LNCaP clone FGC (cell line): ENCODE results near the gene LRRC4C.
"Not testable (repeated sequence)": the region's sequence is repeated elsewhere in the genome, so short reads cannot be mapped to it uniquely, and the experiment has no call there.

Experiments
- DNase-seq: peaks from one replicate; pipeline ENCODE4 v3.0.0-alpha.2; 2011; ENCODE audit warnings: low read depth
- H3K4me3 ChIP-seq: 2 replicates; pipeline ENCODE4 v1.5.1; 2011; ENCODE audit warnings: mild to moderate bottlenecking, low read depth, low read length, control low read depth
- CTCF ChIP-seq: IDR thresholded peaks from 2 replicates; pipeline ENCODE4 v1.5.1; 2012; ENCODE audit warnings: mild to moderate bottlenecking; ENCODE audit not compliant: control insufficient read depth, insufficient read depth; ENCODE audit errors: extremely low read depth

Gene LRRC4C

GRCh38 chr11:40975076-40975475 is 484.4 kb downstream of the LRRC4C start:
- DNase-seq = no peak
- TF ChIP-seq CTCF = no peak
- H3K4me3 ChIP-seq = no peak overlapping the region

GRCh38 chr11:40974186-40974795 is 485.2 kb downstream of the LRRC4C start:
- H3K4me3 ChIP-seq = no peak overlapping the region
- TF ChIP-seq CTCF = no peak
- DNase-seq = no peak

DNA sequence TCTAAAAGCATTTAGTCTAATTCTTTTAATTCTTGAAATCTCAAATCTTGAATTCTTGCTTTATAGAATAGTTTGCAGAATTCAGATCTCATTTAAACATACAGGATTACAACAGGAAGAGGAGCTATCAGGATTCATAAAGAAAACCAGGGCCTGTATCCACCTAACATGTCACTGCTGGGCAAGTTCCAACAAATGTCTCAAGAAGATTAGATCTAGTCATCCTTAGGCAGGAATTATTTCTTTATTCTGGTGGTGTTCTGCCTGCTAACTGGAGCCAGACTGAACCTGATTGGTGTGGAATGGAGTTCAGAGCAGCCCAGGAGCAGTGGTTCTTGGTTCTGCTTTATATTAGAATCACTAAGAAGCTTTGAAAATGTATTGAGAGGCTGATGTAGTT is 500.7 kb downstream of the LRRC4C start:
- H3K4me3 ChIP-seq = no peak overlapping the region
- TF ChIP-seq CTCF = no peak
- no peak for DNase-seq

DNA sequence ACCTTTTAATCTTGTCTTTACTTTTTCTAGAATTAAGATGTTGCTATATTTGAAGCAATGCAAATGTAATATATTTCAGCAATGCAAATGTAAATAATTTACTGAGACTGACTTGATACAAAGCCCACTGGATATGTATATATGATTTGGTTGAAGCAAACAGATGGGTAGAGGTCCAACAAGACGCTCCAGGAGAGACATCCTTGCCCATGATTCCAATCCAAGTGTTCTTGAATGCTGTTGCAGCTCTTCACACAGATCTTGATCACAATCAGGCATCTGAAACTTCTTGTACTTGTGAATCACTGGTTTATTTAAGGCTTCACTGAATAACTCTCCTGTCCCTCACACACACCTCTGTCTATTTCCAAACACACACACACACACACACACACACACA is 507.0 kb downstream of the LRRC4C start:
- no peak for DNase-seq
- no peak overlapping the region for H3K4me3 ChIP-seq
- no peak for TF ChIP-seq CTCF

GRCh38 chr11:40938002-40938401 is 521.5 kb downstream of the LRRC4C start:
- no peak for TF ChIP-seq CTCF
- no peak for DNase-seq

DNA sequence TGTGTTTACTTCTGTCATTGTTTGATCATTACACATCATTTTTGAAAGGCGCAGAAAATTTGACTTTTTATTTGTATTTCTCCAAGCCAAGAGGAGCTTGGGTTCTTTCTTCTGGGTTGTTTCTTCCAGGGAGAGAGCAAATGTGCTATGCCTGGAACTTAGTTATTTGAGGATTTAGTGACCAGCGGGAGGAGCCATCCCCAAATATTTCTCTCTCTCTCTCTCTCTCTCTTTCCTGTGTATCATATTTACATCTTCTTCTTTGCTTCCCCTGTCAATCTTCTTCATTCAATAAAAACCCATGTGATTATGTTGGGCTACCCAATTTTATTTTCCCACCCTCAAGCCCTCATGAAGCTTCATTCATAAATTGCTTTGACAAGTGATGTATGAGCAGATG is 534.5 kb downstream of the LRRC4C start:
- TF ChIP-seq CTCF = peak; percentile 41
- no peak for DNase-seq
- no peak overlapping the region for H3K4me3 ChIP-seq

More at GRCh38 chr11:40938002-40938401, 521.5 kb downstream of the LRRC4C start:
- no peak overlapping the region for H3K4me3 ChIP-seq

GRCh38 chr11:40921246-40921645 is 538.2 kb downstream of the LRRC4C start:
- TF ChIP-seq CTCF = no peak
- H3K4me3 ChIP-seq = no peak overlapping the region
- DNase-seq = no peak

GRCh38 chr11:40910774-40911173 is 548.7 kb downstream of the LRRC4C start:
- not testable (repeated sequence) for DNase-seq, H3K4me3 ChIP-seq
